ENCODE measurements around the gene CRYAB. TPM values are rescaled to one million over a fixed set of nuclear protein-coding genes. Genes with fewer than 3 reads are reported as not detected.

The CRYAB gene
- polyA plus RNA-seq, 1 of the 3 experiments (the other 2 are of a cell fraction): 0.92 TPM

- Histone ChIP-seq H3K4me2 (no peak overlapping the region), H3K9me3 (no peaks in the 10 kb centered on the region), H3K4me1 (ENCODE audit: control insufficient read depth in 1 of 2, insufficient read depth in 2 of 2, low read depth in 1 of 2, low read length in 1 of 2) (peaks cover 6% of the 10 kb centered on the region in 2 experiments; a peak in 2 of 4 replicates), H3K27ac (ENCODE audit: low read depth in 2 of 2, low read length in 1 of 2) (no peak overlapping the region), H3K27me3 (ENCODE audit: insufficient read depth) (no peaks in the 10 kb centered on the region), H3K4me3 (ENCODE audit: low read depth in 2 of 2, low read length in 1 of 2) (no peak overlapping the region), H3K79me2 (ENCODE audit: insufficient read depth) (no peaks in the 10 kb centered on the region), H3K9ac (no peak overlapping the region), H3K36me3 (replicated peaks in 1 of 2; ENCODE audit: control insufficient read depth in 1 of 2, insufficient read depth in 2 of 2, low read length in 1 of 2) (no peaks in the 10 kb centered on the region), H2AFZ (ENCODE audit: low read depth) (no peak overlapping the region), H4K20me1 (ENCODE audit: insufficient read depth) (no peaks in the 10 kb centered on the region), H3F3A (replicated peaks; ENCODE audit: insufficient read depth) (no peaks in the 10 kb centered on the region), H3K9me2 (no peaks in the 10 kb centered on the region)
- POLR2A ChIA-PET: no interaction called here
- WGBS (ENCODE audit: low lambda C conversion rate): 73% methylated on average over 1 of the region's 1 CpG
- no peak for TF ChIP-seq ZBTB33 (IDR thresholded peaks at IDR 0.05; ENCODE audit: borderline replicate concordance, low read depth)
- no peak for TF ChIP-seq POLR2AphosphoS5 (IDR thresholded peaks at IDR 0.05; ENCODE audit: low read depth, low read length)
- TF ChIP-seq USF1 (IDR thresholded peaks at IDR 0.05; ENCODE audit: borderline replicate concordance, low read depth): no peak
- TF ChIP-seq FOXM1 (IDR thresholded peaks at IDR 0.05; ENCODE audit: low read depth): no peak
- no peak for TF ChIP-seq YY1 (IDR thresholded peaks at IDR 0.05; ENCODE audit: low read depth)
- TF ChIP-seq TCF12 (IDR thresholded peaks at IDR 0.05): no peak
- no peak for TF ChIP-seq EP300 (IDR thresholded peaks at IDR 0.05; ENCODE audit: borderline replicate concordance in 1 of 2, low read depth in 1 of 2, low read length in 1 of 2)
- TF ChIP-seq, protein P1, sequence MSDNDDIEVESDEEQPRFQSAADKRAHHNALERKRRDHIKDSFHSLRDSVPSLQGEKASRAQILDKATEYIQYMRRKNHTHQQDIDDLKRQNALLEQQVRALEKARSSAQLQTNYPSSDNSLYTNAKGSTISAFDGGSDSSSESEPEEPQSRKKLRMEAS (IDR thresholded peaks at IDR 0.05; ENCODE audit: low read depth): no peak
- TF ChIP-seq SMC3 (IDR thresholded peaks at IDR 0.05; ENCODE audit: low read depth, low read length): no peak
- TF ChIP-seq MXI1 (IDR thresholded peaks at IDR 0.05; ENCODE audit: low read depth, low read length): no peak
- TF ChIP-seq RXRA (IDR thresholded peaks at IDR 0.05; ENCODE audit: borderline replicate concordance, low read depth): no peak
- TF ChIP-seq GATA2 (CRISPR knock-in tag; IDR thresholded peaks at IDR 0.05): no peak
- no peak for TF ChIP-seq GABPA (IDR thresholded peaks at IDR 0.05; ENCODE audit: low read depth)
- TF ChIP-seq ELF1 (IDR thresholded peaks at IDR 0.05): no peak
- TF ChIP-seq RCOR1 (IDR thresholded peaks at IDR 0.05; ENCODE audit: low read length): no peak
- no peak for TF ChIP-seq PBX3 (IDR thresholded peaks at IDR 0.05)
- no peak for TF ChIP-seq RFX5 (IDR thresholded peaks at IDR 0.05; ENCODE audit: low read length)
- no peak for DNase-seq
- CTCF ChIA-PET: no interaction called here
Measured at GRCh38 chr11:111916768-111917167, 5.2 kb upstream of the CRYAB start.
